Activated T-helper 2 cell treated with anti-CD3 and anti-CD28 coated beads, Interferon-gamma antibody, Interleukin-2, Interleukin-4, amounts not matched to agents 10 μg/mL and 5 μg/mL and 100 μg/mL, durations not matched to agents 14 hours and 24 hours and 36 hours (primary cell): Measurements from ENCODE around the gene SKOR1. TPM values are rescaled to one million over a fixed set of nuclear protein-coding genes. Genes with fewer than 3 reads are reported as not detected.

ENCODE experiments used
- DNase-seq: peaks from one replicate; pipeline ENCODE4 v3.0.0; 2021; ENCODE audit warnings: low spot score
- H3K27ac Mint-ChIP-seq: one replicate; pipeline ENCODE4 v1.8.0; 2021; ENCODE audit warnings: mixed read lengths
- H3K27me3 Mint-ChIP-seq: one replicate; pipeline ENCODE4 v1.8.0; 2021; ENCODE audit warnings: low read depth, mixed read lengths
- H3K36me3 Mint-ChIP-seq: one replicate; pipeline ENCODE4 v1.8.0; 2021; ENCODE audit warnings: low read depth, mixed read lengths
- H3K4me1 Mint-ChIP-seq: one replicate; pipeline ENCODE4 v1.8.0; 2021; ENCODE audit warnings: low read depth, mixed read lengths
- H3K4me3 Mint-ChIP-seq: one replicate; pipeline ENCODE4 v1.8.0; 2021; ENCODE audit warnings: low read depth, mild to moderate bottlenecking, moderate library complexity, mixed read lengths
- H3K9me3 Mint-ChIP-seq: one replicate; pipeline ENCODE4 v1.8.0; 2021; ENCODE audit warnings: mixed read lengths
- intact Hi-C: fragments of 100-400 bp; cut with micrococcal nuclease; formaldehyde crosslinking; loops from one replicate; pipeline ENCODE4 v1.15.1; 2023
- total RNA-seq: library from RNA; stranded (reverse); gene quantifications from 2 replicates; pipeline ENCODE4 v1.2.3, GENCODE V29; 2022

SKOR1 gene, protein sequence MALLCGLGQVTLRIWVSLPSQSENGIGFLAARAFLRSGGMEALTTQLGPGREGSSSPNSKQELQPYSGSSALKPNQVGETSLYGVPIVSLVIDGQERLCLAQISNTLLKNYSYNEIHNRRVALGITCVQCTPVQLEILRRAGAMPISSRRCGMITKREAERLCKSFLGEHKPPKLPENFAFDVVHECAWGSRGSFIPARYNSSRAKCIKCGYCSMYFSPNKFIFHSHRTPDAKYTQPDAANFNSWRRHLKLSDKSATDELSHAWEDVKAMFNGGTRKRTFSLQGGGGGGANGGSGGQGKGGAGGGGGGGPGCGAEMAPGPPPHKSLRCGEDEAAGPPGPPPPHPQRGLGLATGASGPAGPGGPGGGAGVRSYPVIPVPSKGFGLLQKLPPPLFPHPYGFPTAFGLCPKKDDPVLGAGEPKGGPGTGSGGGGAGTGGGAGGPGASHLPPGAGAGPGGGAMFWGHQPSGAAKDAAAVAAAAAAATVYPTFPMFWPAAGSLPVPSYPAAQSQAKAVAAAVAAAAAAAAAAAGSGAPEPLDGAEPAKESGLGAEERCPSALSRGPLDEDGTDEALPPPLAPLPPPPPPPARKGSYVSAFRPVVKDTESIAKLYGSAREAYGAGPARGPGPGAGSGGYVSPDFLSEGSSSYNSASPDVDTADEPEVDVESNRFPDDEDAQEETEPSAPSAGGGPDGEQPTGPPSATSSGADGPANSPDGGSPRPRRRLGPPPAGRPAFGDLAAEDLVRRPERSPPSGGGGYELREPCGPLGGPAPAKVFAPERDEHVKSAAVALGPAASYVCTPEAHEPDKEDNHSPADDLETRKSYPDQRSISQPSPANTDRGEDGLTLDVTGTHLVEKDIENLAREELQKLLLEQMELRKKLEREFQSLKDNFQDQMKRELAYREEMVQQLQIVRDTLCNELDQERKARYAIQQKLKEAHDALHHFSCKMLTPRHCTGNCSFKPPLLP
- 0.09 and 0.21 TPM in 2 replicates for total RNA-seq

DNA sequence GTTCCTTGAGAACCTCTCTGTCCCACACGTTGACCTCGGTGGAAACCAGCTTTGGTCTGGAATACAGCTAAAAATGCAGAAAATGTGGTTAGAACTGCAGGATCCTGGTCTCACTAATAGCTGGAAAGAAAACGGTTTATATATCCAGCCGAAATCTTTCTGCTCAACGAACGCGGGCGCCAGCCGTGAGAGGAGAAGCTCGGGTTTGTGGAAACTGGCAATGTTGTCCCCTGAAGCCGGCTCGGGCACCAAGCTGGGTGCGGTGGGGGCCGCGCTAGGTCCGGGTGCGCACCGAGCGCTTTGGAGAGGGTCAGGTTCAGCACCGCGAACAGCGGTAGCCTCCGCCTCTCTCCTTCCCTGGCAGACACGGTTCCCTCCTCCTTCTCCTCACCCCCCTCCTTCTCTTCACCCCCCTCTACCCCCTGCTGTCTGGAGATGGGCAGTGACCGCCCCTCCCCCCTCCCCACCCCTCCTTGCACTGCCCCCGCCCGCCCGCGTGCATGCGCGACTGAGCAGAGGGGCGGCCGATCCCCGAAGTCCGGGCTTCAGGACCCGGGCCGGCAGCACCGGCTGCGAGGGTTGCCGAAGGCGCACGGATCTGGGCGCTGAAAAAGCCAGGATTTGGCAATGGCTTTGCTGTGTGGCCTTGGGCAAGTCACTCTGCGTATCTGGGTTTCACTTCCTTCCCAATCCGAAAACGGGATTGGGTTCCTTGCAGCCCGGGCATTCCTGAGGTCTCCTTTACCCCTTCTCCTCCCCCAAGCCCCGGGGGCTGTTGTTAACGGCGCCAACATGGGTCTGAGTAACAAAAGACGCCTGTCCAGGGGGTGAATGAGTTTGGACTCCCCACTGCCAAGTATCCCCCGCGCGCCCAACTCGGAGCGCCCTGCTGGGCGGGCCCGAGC, at the start of gene SKOR1:
SKOR1 (plus strand) TSS at position 534 of the 905 bp plus-strand sequence; CDS start at position 628, 94 bp downstream.
- peaks cover 68% of the 10 kb centered on the region for H3K27me3 Mint-ChIP-seq
- DNase-seq = no peak

DNA sequence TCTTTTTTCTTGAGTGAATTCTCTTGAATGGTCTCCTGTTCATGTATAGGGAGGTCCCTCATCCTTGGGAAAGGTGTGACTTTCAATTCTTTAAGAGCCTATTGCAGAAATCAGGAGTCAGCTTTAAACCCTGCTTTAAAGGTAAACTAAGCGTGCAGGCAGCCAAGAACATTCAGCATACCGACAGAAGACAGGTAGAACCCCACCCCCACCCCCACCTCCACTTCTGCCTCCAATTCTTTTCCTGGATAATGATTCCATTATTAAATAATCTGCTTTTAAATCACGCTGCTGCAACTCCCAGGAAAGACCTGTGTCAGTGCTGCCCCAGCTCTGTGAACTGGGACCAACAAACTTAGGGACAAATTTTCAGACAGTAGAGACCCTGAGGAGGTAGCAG, 49.3 kb upstream of the SKOR1 start:
- no peak overlapping the region for H3K4me3 Mint-ChIP-seq
- H3K9me3 Mint-ChIP-seq = no peaks in the 10 kb centered on the region
- no peaks in the 10 kb centered on the region for H3K36me3 Mint-ChIP-seq
- intact Hi-C loops = no loop called here
- no peak for DNase-seq
- no peaks in the 10 kb centered on the region for H3K4me1 Mint-ChIP-seq
- H3K27ac Mint-ChIP-seq = no peak overlapping the region
- H3K27me3 Mint-ChIP-seq = no peaks in the 10 kb centered on the region

More for the DNA sequence above, at the start of gene SKOR1:
- Mint-ChIP-seq H3K36me3 (peaks cover 3% of the 10 kb centered on the region), H3K9me3 (no peaks in the 10 kb centered on the region), H3K4me1 (peaks cover 15% of the 10 kb centered on the region), H3K4me3 (no peak within 1 kb of the TSS), H3K27ac (peak within 1 kb of the TSS; percentile 55)
- intact Hi-C loops = no loop called here

DNA sequence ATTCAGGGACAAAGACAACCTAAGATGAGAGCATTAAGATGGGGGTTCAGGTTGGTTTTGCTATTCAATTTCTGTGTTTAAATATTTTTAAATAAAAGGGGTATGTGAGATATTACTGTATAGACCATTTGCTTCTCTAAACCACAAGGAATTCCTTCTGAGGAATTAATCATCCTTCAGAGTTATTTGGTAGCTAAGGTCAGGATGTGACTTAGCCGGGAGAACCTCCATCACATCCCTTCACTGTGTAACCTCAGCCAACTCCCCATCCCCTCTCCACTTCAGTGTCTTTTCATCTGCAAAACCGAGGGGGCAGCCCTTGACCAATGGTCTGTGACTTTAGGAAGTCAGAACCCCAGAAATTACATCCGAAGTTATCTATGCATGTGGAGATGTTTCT, 48.7 kb upstream of the SKOR1 start:
- DNase-seq = no peak
- no peak overlapping the region for H3K27ac Mint-ChIP-seq
- H3K27me3 Mint-ChIP-seq = no peaks in the 10 kb centered on the region
- no peak overlapping the region for H3K4me3 Mint-ChIP-seq
- H3K9me3 Mint-ChIP-seq = no peaks in the 10 kb centered on the region
- intact Hi-C loops = no loop called here
- no peaks in the 10 kb centered on the region for H3K36me3 Mint-ChIP-seq
- H3K4me1 Mint-ChIP-seq = no peaks in the 10 kb centered on the region

DNA sequence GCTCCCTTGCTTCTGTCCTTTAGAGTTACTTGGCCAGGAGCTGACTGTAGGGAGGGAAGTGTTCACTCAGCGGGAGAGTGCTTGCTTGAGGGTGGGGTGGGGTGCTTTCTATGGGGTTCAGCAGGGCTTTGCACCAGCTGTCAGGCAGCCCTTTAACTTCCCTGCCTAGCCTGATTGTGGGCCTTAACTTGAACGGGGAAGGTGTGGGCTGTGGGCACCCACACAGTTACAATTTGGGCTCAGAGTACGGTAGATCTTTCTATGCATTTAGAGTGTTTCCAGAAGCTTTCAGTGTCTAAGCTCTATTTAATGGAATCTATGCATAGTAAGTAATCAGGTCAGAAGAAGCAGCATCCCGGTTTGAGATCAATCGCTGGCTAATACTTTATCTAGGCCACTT, 48.2 kb upstream of the SKOR1 start:
- Mint-ChIP-seq H3K4me1 (no peaks in the 10 kb centered on the region), H3K27me3 (no peaks in the 10 kb centered on the region), H3K36me3 (no peaks in the 10 kb centered on the region), H3K27ac (no peak overlapping the region), H3K9me3 (no peaks in the 10 kb centered on the region), H3K4me3 (no peak overlapping the region)
- intact Hi-C loops = no loop called here
- DNase-seq = no peak

GRCh38 chr15:67777773-67778172, 47.5 kb upstream of the SKOR1 start:
- Mint-ChIP-seq H3K27me3 (no peaks in the 10 kb centered on the region), H3K4me3 (no peak overlapping the region), H3K36me3 (no peaks in the 10 kb centered on the region), H3K27ac (no peak overlapping the region), H3K4me1 (no peaks in the 10 kb centered on the region), H3K9me3 (no peaks in the 10 kb centered on the region)
- no peak for DNase-seq
- intact Hi-C loops = no loop called here

GRCh38 chr15:67778968-67779548, 46.3 kb upstream of the SKOR1 start:
- Mint-ChIP-seq H3K36me3 (peaks cover 5% of the 10 kb centered on the region), H3K4me3 (no peak overlapping the region), H3K27ac (no peak overlapping the region), H3K9me3 (no peaks in the 10 kb centered on the region), H3K27me3 (no peaks in the 10 kb centered on the region), H3K4me1 (peaks cover 10% of the 10 kb centered on the region)
- DNase-seq = no peak
- intact Hi-C loops = no loop called here

DNA sequence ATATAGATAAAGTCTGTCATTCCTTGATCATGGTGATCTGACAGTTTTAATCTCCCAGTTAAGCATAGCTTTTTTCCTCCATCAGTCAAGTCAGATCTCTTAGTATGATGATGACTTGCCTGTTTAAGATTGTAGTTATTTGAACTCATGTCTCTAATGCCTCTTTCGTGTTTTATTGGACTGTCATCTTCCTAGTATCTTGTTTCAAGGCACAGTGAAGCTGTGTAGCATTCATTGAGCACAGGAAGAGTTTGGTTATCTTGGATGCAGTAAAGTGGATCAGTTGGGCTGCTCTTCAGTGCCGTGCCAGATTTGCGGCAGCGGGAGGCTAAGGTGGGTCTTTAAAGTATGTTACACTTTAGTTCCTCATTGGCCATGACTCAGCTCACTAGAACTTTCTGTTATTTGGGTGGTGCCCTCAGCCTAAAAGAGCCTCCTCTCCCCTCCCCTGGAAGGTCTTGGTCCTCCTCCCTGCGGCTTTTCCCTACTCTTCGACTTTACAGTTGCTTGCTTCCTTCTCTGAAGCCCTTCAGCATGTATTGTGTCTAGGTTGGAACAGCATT, 45.7 kb upstream of the SKOR1 start:
- no peak for DNase-seq
- Mint-ChIP-seq H3K4me1 (peaks cover 16% of the 10 kb centered on the region), H3K4me3 (no peak overlapping the region), H3K27me3 (no peaks in the 10 kb centered on the region), H3K36me3 (peaks cover 5% of the 10 kb centered on the region), H3K9me3 (no peaks in the 10 kb centered on the region), H3K27ac (no peak overlapping the region)
- intact Hi-C loops = no loop called here

- Mint-ChIP-seq H3K4me3 (no peak overlapping the region), H3K4me1 (peaks cover 19% of the 10 kb centered on the region), H3K9me3 (no peaks in the 10 kb centered on the region), H3K27me3 (no peaks in the 10 kb centered on the region), H3K27ac (no peak overlapping the region), H3K36me3 (peaks cover 5% of the 10 kb centered on the region)
- no peak for DNase-seq
- intact Hi-C loops = no loop called here
These were observed 44.2 kb upstream of the SKOR1 start for GRCh38 chr15:67781061-67781460.

- no peaks in the 10 kb centered on the region for H3K9me3 Mint-ChIP-seq
- peaks cover 19% of the 10 kb centered on the region for H3K4me1 Mint-ChIP-seq
- no peaks in the 10 kb centered on the region for H3K27me3 Mint-ChIP-seq
- peaks cover 5% of the 10 kb centered on the region for H3K36me3 Mint-ChIP-seq
- no peak for DNase-seq
- no peak overlapping the region for H3K4me3 Mint-ChIP-seq
- H3K27ac Mint-ChIP-seq = no peak overlapping the region
- intact Hi-C loops = no loop called here
These were observed 43.2 kb upstream of the SKOR1 start for GRCh38 chr15:67781907-67782690.

DNA sequence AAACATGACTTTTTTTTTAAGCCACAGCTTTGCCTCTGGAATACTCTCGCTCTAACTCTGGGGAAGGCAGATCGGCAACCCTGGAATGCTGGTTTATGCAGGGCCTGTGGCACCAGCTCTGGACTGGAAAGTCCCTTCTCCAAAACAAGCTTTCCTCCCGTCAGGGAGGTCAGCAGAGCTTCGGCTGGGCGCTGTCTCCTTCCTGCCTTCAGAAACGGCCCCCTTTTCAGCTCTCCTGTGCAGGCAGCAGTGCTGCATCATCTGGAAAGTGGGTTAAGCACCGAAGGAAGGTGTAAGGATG, 42.7 kb upstream of the SKOR1 start:
- Mint-ChIP-seq H3K27me3 (no peaks in the 10 kb centered on the region), H3K9me3 (no peaks in the 10 kb centered on the region), H3K4me3 (no peak overlapping the region), H3K36me3 (peaks cover 5% of the 10 kb centered on the region), H3K27ac (no peak overlapping the region), H3K4me1 (peaks cover 19% of the 10 kb centered on the region)
- intact Hi-C loops = no loop called here
- no peak for DNase-seq

- no peaks in the 10 kb centered on the region for H3K27me3 Mint-ChIP-seq
- DNase-seq = peak; percentile 49
- H3K4me1 Mint-ChIP-seq = peaks cover 19% of the 10 kb centered on the region
- peaks cover 5% of the 10 kb centered on the region for H3K36me3 Mint-ChIP-seq
- no peaks in the 10 kb centered on the region for H3K9me3 Mint-ChIP-seq
- no peak overlapping the region for H3K27ac Mint-ChIP-seq
- no peak overlapping the region for H3K4me3 Mint-ChIP-seq
- intact Hi-C loops = no loop called here
These were observed 42.0 kb upstream of the SKOR1 start for GRCh38 chr15:67783303-67783702.
